GM18526 (cell line): ENCODE measurements around the gene OLAH.

Experiments
- POLR2A ChIP-seq: IDR thresholded peaks from 3 replicates; pipeline ENCODE4 v1.6.1; 2011; ENCODE audit not compliant: insufficient read length; ENCODE audit errors: extremely low read depth

Gene OLAH

GRCh38 chr10:15043674-15044073 is at the start of gene OLAH:
OLAH (plus strand) TSS chr10:15043943; CDS start chr10:15047289, 3,346 bp downstream.
- TF ChIP-seq POLR2A, result no peak

DNA sequence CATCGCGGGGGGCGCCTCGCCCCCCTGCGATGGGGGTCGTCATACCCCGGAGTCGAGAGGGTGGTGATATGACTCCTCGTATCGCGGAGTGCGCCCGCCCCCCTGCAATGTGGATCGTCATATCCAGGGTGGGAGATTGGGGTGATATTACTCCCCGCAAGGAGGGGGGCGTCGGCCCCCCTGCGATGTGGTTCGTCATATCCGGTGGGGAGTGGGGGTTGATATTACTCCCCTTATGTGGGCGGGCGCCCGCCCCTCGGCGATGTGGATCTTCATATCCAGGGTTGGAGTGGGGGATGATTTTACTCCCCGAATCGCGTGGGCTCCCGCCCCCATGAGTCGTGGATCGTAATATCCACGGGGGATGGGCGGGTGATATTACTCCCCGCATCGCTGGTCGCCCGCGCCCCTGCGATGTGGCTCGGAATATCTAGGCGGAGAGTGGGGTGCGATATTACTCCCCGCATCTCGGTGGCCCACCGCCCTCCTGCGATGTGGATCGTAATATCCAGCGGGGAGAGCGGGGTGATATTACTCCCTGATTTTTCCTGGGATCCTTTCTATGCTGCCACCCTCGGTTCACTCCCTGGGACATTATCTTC is 47.7 kb upstream of the OLAH start:
- TF ChIP-seq POLR2A, result no peak

DNA sequence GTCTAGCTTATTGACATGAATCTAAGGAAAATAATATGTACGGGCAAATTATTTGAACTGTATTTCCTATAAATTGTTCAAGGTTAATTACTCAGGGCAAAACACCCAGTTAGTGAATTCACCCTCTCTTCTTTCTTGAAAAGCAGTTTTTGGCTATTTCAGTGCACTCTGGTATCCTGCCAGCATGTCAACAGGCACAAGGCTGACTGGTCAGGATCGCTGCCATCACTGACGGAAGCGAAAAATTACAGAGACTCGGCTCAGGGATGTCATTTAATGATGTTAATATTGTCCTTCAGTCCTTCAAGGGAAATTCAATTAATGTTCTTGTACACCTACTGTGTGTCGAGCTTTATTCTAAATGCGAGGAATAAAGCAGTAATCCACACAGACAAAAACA is 28.3 kb upstream of the OLAH start:
- no peak for TF ChIP-seq POLR2A

- no peak for TF ChIP-seq POLR2A
Measured at GRCh38 chr10:15027741-15028140, 16.0 kb upstream of the OLAH start.

GRCh38 chr10:15035385-15036301 is 8.1 kb upstream of the OLAH start:
- no peak for TF ChIP-seq POLR2A

DNA sequence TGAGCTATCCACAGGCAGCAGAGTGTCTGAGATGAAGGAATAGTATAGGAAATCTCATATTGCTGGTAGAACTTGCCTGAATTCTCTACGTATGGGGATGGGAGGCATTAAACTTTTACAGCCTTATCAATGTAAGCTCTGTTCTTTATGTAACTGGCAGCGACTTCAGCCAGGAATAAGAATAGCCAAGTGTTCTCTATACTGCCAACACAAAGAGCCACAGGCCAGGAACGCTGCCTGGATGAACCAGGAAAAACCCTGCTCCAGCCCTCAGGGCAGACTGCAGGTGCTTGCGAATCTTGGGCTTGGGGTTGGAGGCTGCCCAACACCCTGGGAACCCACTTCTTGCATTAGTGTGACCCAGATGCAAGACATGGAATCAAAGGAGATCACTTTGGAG is 6.1 kb upstream of the OLAH start:
- TF ChIP-seq POLR2A, result no peak

GRCh38 chr10:15038416-15038815 is 5.3 kb upstream of the OLAH start:
- TF ChIP-seq POLR2A, result no peak

DNA sequence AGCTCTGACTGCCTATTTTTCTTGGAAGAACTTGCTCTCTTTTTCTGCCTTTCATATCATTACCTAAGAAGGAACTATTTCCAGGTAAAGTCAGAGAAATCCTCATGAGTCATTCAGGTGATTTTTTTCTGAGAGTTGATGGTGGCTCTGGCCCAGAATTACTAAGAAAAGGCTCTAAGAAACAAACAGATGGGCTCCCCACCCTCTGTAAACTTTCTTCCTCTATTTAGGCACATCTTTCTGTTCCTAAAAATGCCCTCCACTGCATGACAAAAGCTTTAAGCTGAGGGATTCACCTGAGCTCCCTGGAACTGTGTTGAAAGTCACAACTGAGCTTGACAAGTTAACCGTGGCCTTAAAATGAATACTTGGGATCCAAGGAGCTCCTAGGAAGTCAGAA is 1.6 kb downstream of the OLAH start:
- TF ChIP-seq POLR2A, result no peak

GRCh38 chr10:15046626-15047025 is 2.9 kb downstream of the OLAH start:
- no peak for TF ChIP-seq POLR2A

- TF ChIP-seq POLR2A, result no peak
Measured at GRCh38 chr10:15049533-15049932, 5.8 kb downstream of the OLAH start.

GRCh38 chr10:15052121-15052520 is 8.4 kb downstream of the OLAH start:
- TF ChIP-seq POLR2A, result no peak

DNA sequence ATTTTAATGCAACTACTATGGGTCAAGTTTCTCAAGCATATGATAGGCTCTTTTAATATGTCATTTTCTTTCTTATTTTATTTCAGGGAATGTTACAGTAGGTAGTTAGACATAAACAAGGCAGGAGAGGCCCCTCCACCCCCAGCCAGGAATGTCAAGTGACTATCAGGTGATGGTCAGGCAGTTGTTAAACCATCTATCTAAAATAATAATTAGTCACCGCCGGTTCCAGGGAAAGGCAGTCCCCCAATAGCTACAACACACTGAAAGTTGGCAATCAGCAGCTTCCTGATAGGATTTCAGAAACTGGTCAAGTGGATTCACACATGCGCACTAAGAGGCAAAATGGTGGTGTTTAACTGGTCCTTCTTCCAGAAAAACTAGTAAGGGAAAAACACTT is 9.3 kb downstream of the OLAH start:
- TF ChIP-seq POLR2A, result no peak

DNA sequence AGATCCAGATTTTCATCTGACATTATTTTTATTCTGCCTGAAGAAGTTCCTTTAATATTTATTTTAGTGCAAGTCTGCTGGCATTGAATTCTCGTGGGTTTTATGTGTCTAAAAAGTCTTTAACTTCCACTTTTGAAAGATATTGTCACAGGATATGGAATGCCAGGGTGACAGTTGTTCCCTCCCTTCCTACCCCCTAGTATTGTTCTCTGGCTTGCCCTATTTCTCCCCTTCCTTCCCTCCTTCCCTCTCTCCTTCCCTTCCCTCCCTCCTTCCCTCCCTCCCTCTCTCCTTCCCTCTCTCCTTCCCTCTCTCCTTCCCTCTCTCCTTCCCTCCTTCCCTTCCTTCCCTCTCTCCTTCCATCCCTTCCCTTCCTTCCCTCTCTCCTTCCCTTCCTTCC is 14.9 kb downstream of the OLAH start:
- TF ChIP-seq POLR2A, result no peak

GRCh38 chr10:15059914-15060313 is 16.2 kb downstream of the OLAH start:
- TF ChIP-seq POLR2A, result no peak

- TF ChIP-seq POLR2A, result no peak
Measured at GRCh38 chr10:15060638-15061037, 16.9 kb downstream of the OLAH start.

DNA sequence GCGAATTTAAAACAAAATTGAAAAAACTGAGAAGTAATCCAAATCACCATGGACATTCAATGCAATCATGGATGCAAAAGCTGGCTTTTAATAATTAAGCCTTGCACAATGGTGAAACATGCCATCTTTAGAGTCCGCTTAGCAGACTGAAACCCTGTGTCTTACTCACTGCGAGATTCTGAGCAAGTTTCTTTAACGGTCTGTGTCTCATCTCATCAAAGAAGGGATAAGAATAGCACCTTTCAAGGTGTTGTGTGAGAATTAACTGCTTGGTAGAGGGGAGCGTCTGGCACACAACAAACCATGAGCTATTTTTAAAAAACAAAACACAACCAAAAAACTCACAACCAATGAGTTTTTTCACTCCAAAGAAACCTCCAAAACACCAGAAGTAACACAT is 23.4 kb downstream of the OLAH start:
- TF ChIP-seq POLR2A, result no peak
